GM18907 (cell line): Measurements from ENCODE around the gene HAVCR1.
"Not testable (repeated sequence)": the region's sequence is repeated elsewhere in the genome, so short reads cannot be mapped to it uniquely, and the experiment has no call there.

Experiments used
- ATAC-seq: cut with Tn5 transposase; IDR thresholded peaks from one replicate; pipeline ENCODE4 v1.9.1; 2021; ENCODE audit warnings: mild to moderate bottlenecking, moderate library complexity; ENCODE audit not compliant: unreplicated experiment

Gene HAVCR1

GRCh38 chr5:157051604-157052245 is 7.2 kb downstream of the HAVCR1 start:
- no peak for ATAC-seq

- peak; percentile 48 for ATAC-seq
Measured at GRCh38 chr5:157050050-157050449, 8.9 kb downstream of the HAVCR1 start.

- ATAC-seq = peak; percentile 46
Measured at GRCh38 chr5:157049605-157050004, 9.3 kb downstream of the HAVCR1 start.

- ATAC-seq = peak; percentile 58
Measured at GRCh38 chr5:157047898-157048297, 11.0 kb downstream of the HAVCR1 start.

- ATAC-seq = not testable (repeated sequence)
Measured at GRCh38 chr5:157047016-157047415, 11.9 kb downstream of the HAVCR1 start.

- no peak for ATAC-seq
Measured at GRCh38 chr5:157046041-157046440, 12.9 kb downstream of the HAVCR1 start.

GRCh38 chr5:157045601-157046000 is 13.3 kb downstream of the HAVCR1 start:
- ATAC-seq = no peak

- no peak for ATAC-seq
Measured at GRCh38 chr5:157038568-157039187, 20.2 kb downstream of the HAVCR1 start.

- not testable (repeated sequence) for ATAC-seq
Measured at GRCh38 chr5:157034106-157035072, 24.5 kb downstream of the HAVCR1 start.

- ATAC-seq = no peak
Measured at GRCh38 chr5:157033071-157033583, 25.8 kb downstream of the HAVCR1 start.

GRCh38 chr5:157030692-157031091 is 28.2 kb downstream of the HAVCR1 start:
- ATAC-seq = no peak

GRCh38 chr5:157029457-157029856 is 29.5 kb downstream of the HAVCR1 start:
- no peak for ATAC-seq

- peak; percentile 93 for ATAC-seq
Measured at GRCh38 chr5:157027663-157028062, 31.3 kb downstream of the HAVCR1 start.

GRCh38 chr5:157026789-157027424 is 32.0 kb downstream of the HAVCR1 start:
- ATAC-seq = no peak

GRCh38 chr5:157025093-157025698 is 33.7 kb downstream of the HAVCR1 start:
- peak; percentile 50 for ATAC-seq

GRCh38 chr5:157024208-157024959 is 34.5 kb downstream of the HAVCR1 start:
- no peak for ATAC-seq

- ATAC-seq = no peak
Measured at GRCh38 chr5:157022024-157022423, 36.9 kb downstream of the HAVCR1 start.

GRCh38 chr5:157020511-157021222 is 38.2 kb downstream of the HAVCR1 start:
- ATAC-seq = no peak

- ATAC-seq = no peak
Measured at GRCh38 chr5:157020002-157020401, 38.9 kb downstream of the HAVCR1 start.
